ENCODE data around the gene COLQ.

- TF ChIP-seq POLR2AphosphoS5 (IDR thresholded peaks at IDR 0.05; ENCODE audit: low read depth, low read length): no peak
- TF ChIP-seq SPI1 (IDR thresholded peaks at IDR 0.05; ENCODE audit: low read depth, low read length): no peak
- no peak for TF ChIP-seq POLR2A (IDR thresholded peaks at IDR 0.05; ENCODE audit: low read depth, low read length)
- TF ChIP-seq TAF1 (IDR thresholded peaks at IDR 0.05; ENCODE audit: low read depth, low read length): no peak
Observed at GRCh38 chr3:15500107-15500724, 21.3 kb downstream of the COLQ start.
